Panc1 (cell line): ENCODE results near the gene TMTC1.

ENCODE experiments used
- CTCF ChIP-seq: fragments of 450-650 bp; IDR thresholded peaks from 2 replicates; pipeline ENCODE4 v1.5.1; 2017; ENCODE audit warnings: mild to moderate bottlenecking
- POLR2AphosphoS5 ChIP-seq: IDR thresholded peaks from 2 replicates; pipeline ENCODE4 v1.6.1; 2012; ENCODE audit warnings: mild to moderate bottlenecking, low read depth, low read length, moderate library complexity
- REST ChIP-seq, 2 experiments: IDR thresholded peaks; 2 replicates each; pipeline ENCODE4 v1.6.1; 2011 to 2012; ENCODE audit warnings: low read depth in 2 of 2, control low read depth in 1 of 2, low read length in 1 of 2, mild to moderate bottlenecking in 1 of 2, moderate library complexity in 1 of 2; ENCODE audit not compliant: insufficient read depth in 1 of 2
- SIN3A ChIP-seq: IDR thresholded peaks from 2 replicates; pipeline ENCODE4 v1.6.1; 2012; ENCODE audit warnings: low read depth, mild to moderate bottlenecking, low read length, moderate library complexity, borderline replicate concordance; ENCODE audit not compliant: insufficient read depth
- TCF7L2 ChIP-seq: IDR thresholded peaks from 2 replicates; pipeline ENCODE4 v1.6.1; 2011; ENCODE audit warnings: mild to moderate bottlenecking, low read depth, low read length, inconsistent platforms

- TF ChIP-seq CTCF, result no peak
- no peak for TF ChIP-seq SIN3A
- TF ChIP-seq POLR2AphosphoS5, result no peak
- no peak for TF ChIP-seq REST (IDR thresholded peaks at IDR 0.05; ENCODE audit: insufficient read depth in 1 of 2, low read depth in 2 of 2, low read length in 1 of 2)
- no peak for TF ChIP-seq TCF7L2
Measured at GRCh38 chr12:29717540-29718100, 66.1 kb downstream of the TMTC1 start.
